K562 (cell line): Measurements from ENCODE around the gene C1orf116. TPM values are rescaled to one million over a fixed set of nuclear protein-coding genes. Genes with fewer than 3 reads are reported as not detected.

ENCODE experiments used
- ATAC-seq: fragments of 200-7000 bp; cut with Tn5 transposase; 3 replicates; pipeline ENCODE4 v1.9.1; 2020; ENCODE audit warnings: moderate library complexity
- BruUV-seq: library from RNA; stranded (reverse); fragments of 400-500 nt; replicated peaks from 2 replicates; lab custom pipeline; 2021; lab: Mats Ljungman, UMichigan
- CTCF ChIA-PET: fragments of 300-600 bp; formaldehyde crosslinking; extraction: SDS; loops from one replicate; lab custom pipeline; 2021; ENCODE audit warnings: low intra/inter-chr PET ratio; lab: Yijun Ruan, JAX
- POLR2A ChIA-PET: fragments of 300-600, 350-650 bp; sonication (Branson Sonifier 250); formaldehyde crosslinking; extraction: SDS; loops from one replicate; lab custom pipeline; 2021; ENCODE audit warnings: antibody characterized with exemption, inconsistent platforms; lab: Yijun Ruan, JAX
- DNase-seq, 4 experiments: peaks; one replicate each; pipeline versions ENCODE4 v3.0.0 to v3.0.0-alpha.2; 2011 to 2018; ENCODE audit warnings: low spot score in 3 of 4, mixed read lengths in 3 of 4; ENCODE audit errors: extremely low read depth in 1 of 4
- FAIRE-seq: peaks from 2 replicates; lab custom pipeline; 2011; peaks lifted over from hg19 to GRCh38; lab: Jason Lieb, UNC
- H2AFZ ChIP-seq: 2 replicates; pipeline ENCODE4 v1.6.0; 2011; ENCODE audit warnings: low read depth, low read length, control low read depth, inconsistent platforms
- H3K27ac ChIP-seq: fragments of 200-600 bp; 3 replicates; pipeline ENCODE4 v1.8.0; 2011; ENCODE audit warnings: low read depth, mild to moderate bottlenecking, control low read depth, inconsistent platforms, low read length, moderate library complexity, mixed read lengths; ENCODE audit errors: extremely low read depth
- H3K27me3 ChIP-seq, 2 experiments: fragments of 300-600 bp in 1 of 2; 2 replicates in 1 of 2; 3 replicates in 1 of 2; pipeline versions ENCODE4 v1.6.0 to v1.8.0; 2011; ENCODE audit warnings: inconsistent platforms in 2 of 2, low read length in 2 of 2, mild to moderate bottlenecking in 1 of 2, mixed read lengths in 1 of 2, moderate library complexity in 1 of 2; ENCODE audit not compliant: control insufficient read depth in 2 of 2, insufficient read depth in 2 of 2
- H3K36me3 ChIP-seq: fragments of 300-600 bp; 3 replicates; pipeline ENCODE4 v1.8.0; 2011; ENCODE audit warnings: mild to moderate bottlenecking, low read length, inconsistent platforms; ENCODE audit not compliant: control insufficient read depth, insufficient read depth
- H3K4me1 ChIP-seq, 2 experiments: fragments of 200-600 bp in 1 of 2; replicated peaks in 1 of 2; 2 replicates in 1 of 2; 3 replicates in 1 of 2; pipeline versions ENCODE4 v1.5.1 to v1.8.0; 2011; ENCODE audit warnings: inconsistent platforms in 2 of 2, low read length in 2 of 2, mild to moderate bottlenecking in 1 of 2, mixed read lengths in 1 of 2, moderate library complexity in 1 of 2; ENCODE audit not compliant: control insufficient read depth in 2 of 2, insufficient read depth in 2 of 2
- H3K4me2 ChIP-seq: 2 replicates; pipeline ENCODE4 v1.6.1; 2011; ENCODE audit warnings: low read length, control low read depth, inconsistent platforms, mixed read lengths; ENCODE audit not compliant: insufficient read depth
- H3K4me3 ChIP-seq: fragments of 200-600 bp; sonication (generic), shearing (Covaris generic); 2 replicates; pipeline ENCODE4 v1.5.1; 2016; ENCODE audit warnings: control low read depth, inconsistent platforms
- H3K79me2 ChIP-seq: fragments of 200-600 bp; 3 replicates; pipeline ENCODE4 v1.8.0; 2011; ENCODE audit warnings: low read length, inconsistent platforms; ENCODE audit not compliant: control insufficient read depth, insufficient read depth
- H3K9ac ChIP-seq, 2 experiments: 2 replicates each; pipeline versions ENCODE4 v1.6.0 to v1.6.1; 2011; ENCODE audit warnings: low read depth in 2 of 2, low read length in 2 of 2, control low read depth in 1 of 2, inconsistent platforms in 1 of 2, mild to moderate bottlenecking in 1 of 2, mixed read lengths in 1 of 2; ENCODE audit not compliant: insufficient read depth in 1 of 2
- H3K9me1 ChIP-seq: one replicate; pipeline ENCODE4 v1.6.0; 2011; ENCODE audit warnings: inconsistent platforms, mild to moderate bottlenecking, low read length, moderate library complexity; ENCODE audit not compliant: control insufficient read depth, insufficient read depth
- H3K9me3 ChIP-seq: replicated peaks from 2 replicates; pipeline ENCODE4 v1.5.1; 2011; ENCODE audit warnings: low read depth, low read length, inconsistent platforms; ENCODE audit not compliant: control insufficient read depth, insufficient read depth
- H4K20me1 ChIP-seq: replicated peaks from 2 replicates; pipeline ENCODE4 v1.6.1; 2011; ENCODE audit warnings: low read length, inconsistent platforms, mixed read lengths; ENCODE audit not compliant: control insufficient read depth, insufficient read depth
- ELF4 ChIP-seq: fragments of 450-650 bp; formaldehyde crosslinking; IDR thresholded peaks from 2 replicates; pipeline ENCODE4 v1.4.0; 2022; ENCODE audit warnings: missing genetic modification characterization
- ETS2 ChIP-seq: IDR thresholded peaks from 2 replicates; pipeline ENCODE4 v1.6.1; 2016; ENCODE audit warnings: borderline replicate concordance, missing genetic modification characterization, mild to moderate bottlenecking, moderate library complexity, missing compliant biosample characterization; ENCODE audit not compliant: poor library complexity, severe bottlenecking
- MXI1 ChIP-seq: IDR thresholded peaks from 2 replicates; pipeline ENCODE4 v1.6.1; 2011; ENCODE audit warnings: low read depth, mild to moderate bottlenecking, improper control_type of control experiment, low read length
- PRMT5 ChIP-seq: sonication (generic); formaldehyde crosslinking; IDR thresholded peaks from 2 replicates; pipeline ENCODE4 v1.5.0; 2020; ENCODE audit warnings: missing genetic modification reagents
- SNIP1 ChIP-seq: fragments of 450-650 bp; IDR thresholded peaks from 2 replicates; pipeline ENCODE4 v1.7.1; 2017; ENCODE audit warnings: low read depth, mild to moderate bottlenecking
- TBL1XR1 ChIP-seq, 2 experiments: IDR thresholded peaks; 2 replicates each; pipeline ENCODE4 v1.6.1; 2012; ENCODE audit warnings: improper control_type of control experiment in 2 of 2, low read length in 2 of 2, mild to moderate bottlenecking in 1 of 2
- ZBED1 ChIP-seq: IDR thresholded peaks from 2 replicates; pipeline ENCODE4 v1.6.1; 2014
- ZNF347 ChIP-seq: fragments of 450-650 bp; formaldehyde crosslinking; IDR thresholded peaks from 2 replicates; pipeline ENCODE4 v1.4.0; 2020; ENCODE audit warnings: low read depth, mild to moderate bottlenecking, moderate library complexity
- WGBS: fragments of 100-300 bp; shearing (Covaris generic); methylation state at CpG from one replicate; pipeline ENCODE4 v1.1.6; 2016; ENCODE audit warnings: low coverage, mixed read lengths; ENCODE audit not compliant: insufficient coverage; ENCODE audit errors: missing lambda C conversion rate; 5-methylcytosine and 5-hydroxymethylcytosine counted together
- in situ Hi-C: fragments of 300-500 bp; cut with MboI; formaldehyde crosslinking; loops from 4 replicates; pipeline ENCODE4 v1.15.0; 2018; ENCODE audit warnings: inconsistent platforms, mixed read lengths
- intact Hi-C: fragments of 100-400 bp; cut with micrococcal nuclease; formaldehyde crosslinking; loops from 2 replicates; pipeline ENCODE4 v1.14.2; 2022
- polyA plus RNA-seq, 8 experiments: library from polyadenylated mRNA; depleted of rRNA in 4 of 8; stranded (reverse) in 5 of 8; unstranded in 3 of 8; fragments of >200 nt; fragmentation: Nextera tagmentation in 2 of 8; fragmentation: Illumina TruSeq in 1 of 8; extraction: Ambion mirVana in 2 of 8; extraction: Trizol in 1 of 8; gene quantifications; 2 replicates each; pipeline versions ENCODE4 v1.2.1 to v1.2.3, GENCODE V29; 2011 to 2014; ENCODE audit warnings: inconsistent platforms in 1 of 8, missing spikeins in 1 of 8
- total RNA-seq, 7 experiments: library from RNA; depleted of rRNA in 6 of 7; stranded (reverse); fragments of >200 nt in 6 of 7; fragmentation: Illumina TruSeq in 2 of 7; extraction: Trizol in 2 of 7; gene quantifications; 2 replicates each; pipeline versions ENCODE4 v1.2.1 to v1.2.3, GENCODE V29; 2011 to 2021; ENCODE audit warnings: low replicate concordance in 1 of 7
- TF ChIP-seq, protein P1 (sequence below): fragments of 450-650 bp; formaldehyde crosslinking; conservative IDR thresholded peaks from 2 replicates; pipeline ENCODE4 v1.4.0; 2022; ENCODE audit warnings: mild to moderate bottlenecking, missing genetic modification characterization

The C1orf116 gene
- total and polyA plus RNA-seq, 9 of the 15 experiments (the other 6 are each of a cell fraction or from before 2014, with no cell fraction given): 0.62 to 3.0 (median 0.95) TPM

DNA sequence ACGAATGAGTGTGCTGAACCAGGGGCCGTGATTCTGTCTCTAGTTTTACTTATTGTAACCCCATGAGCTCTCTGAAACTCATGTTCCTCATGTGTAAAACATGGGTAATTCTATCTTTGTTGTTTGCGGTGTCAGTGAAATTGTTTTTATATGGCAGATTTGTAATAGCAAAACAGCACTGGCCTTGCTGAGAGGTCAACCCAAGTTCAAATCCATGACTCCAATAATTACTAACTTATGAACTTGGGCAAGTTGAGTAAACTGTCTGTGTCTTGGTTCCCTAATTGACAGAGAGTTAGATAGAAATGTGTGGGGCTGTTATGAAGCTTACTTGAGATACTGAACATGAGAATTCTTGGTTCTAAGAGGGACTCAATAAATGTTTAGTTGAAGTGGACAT lies 17.8 kb downstream of the C1orf116 start:
- H3K4me1 ChIP-seq: peaks cover 28 to 57% of the 10 kb centered on the region in 2 experiments
- POLR2A ChIA-PET: interaction anchor here (1.1 to 3.2 kb wide), 3 partner anchors 10 to 54 kb away, joined by 3 to 18 read pairs (median 3); no protein-coding TSS in a partner anchor
- no peak for FAIRE-seq
- H3K9me3 ChIP-seq: peaks cover 3% of the 10 kb centered on the region; the same call in 1 of the 2 replicates
- H3K9ac ChIP-seq: no peak overlapping the region
- H4K20me1 ChIP-seq: no peaks in the 10 kb centered on the region
- no peak for DNase-seq
- H3K4me2 ChIP-seq: no peak overlapping the region
- CTCF ChIA-PET: no interaction called here
- no peaks in the 10 kb centered on the region for H3K27me3 ChIP-seq
- H3K79me2 ChIP-seq: no peaks in the 10 kb centered on the region
- H3K27ac ChIP-seq: no peak overlapping the region
- no peak overlapping the region for H3K4me3 ChIP-seq
- TF ChIP-seq ZBED1 (no peak), ELF4 (no peak), MXI1 (no peak), SNIP1 (no peak), PRMT5 (CRISPR knock-in tag) (no peak), ETS2 (no peak), ZNF347 (CRISPR knock-in tag) (no peak), TBL1XR1 (IDR thresholded peaks at IDR 0.05; ENCODE audit: low read length in 2 of 2) (no peak)
- TF ChIP-seq, protein P1, sequence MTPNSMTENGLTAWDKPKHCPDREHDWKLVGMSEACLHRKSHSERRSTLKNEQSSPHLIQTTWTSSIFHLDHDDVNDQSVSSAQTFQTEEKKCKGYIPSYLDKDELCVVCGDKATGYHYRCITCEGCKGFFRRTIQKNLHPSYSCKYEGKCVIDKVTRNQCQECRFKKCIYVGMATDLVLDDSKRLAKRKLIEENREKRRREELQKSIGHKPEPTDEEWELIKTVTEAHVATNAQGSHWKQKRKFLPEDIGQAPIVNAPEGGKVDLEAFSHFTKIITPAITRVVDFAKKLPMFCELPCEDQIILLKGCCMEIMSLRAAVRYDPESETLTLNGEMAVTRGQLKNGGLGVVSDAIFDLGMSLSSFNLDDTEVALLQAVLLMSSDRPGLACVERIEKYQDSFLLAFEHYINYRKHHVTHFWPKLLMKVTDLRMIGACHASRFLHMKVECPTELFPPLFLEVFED: no peak
- no peaks in the 10 kb centered on the region for H3K36me3 ChIP-seq
- no TSS peak for BruUV-seq
- in situ Hi-C loops: no loop called here
- intact Hi-C loops: no loop called here
- peaks cover 5% of the 10 kb centered on the region for H3K9me1 ChIP-seq
- no peak for ATAC-seq
- 77% methylated on average over 3 of the region's 3 CpGs for WGBS
- peak overlapping the region; percentile 4; the same call in 1 of the 2 replicates for H2AFZ ChIP-seq
